CD4-positive, alpha-beta T cell (primary cell): ENCODE results near the gene SOS2. TPM values are rescaled to one million over a fixed set of nuclear protein-coding genes. Genes with fewer than 3 reads are reported as not detected.

Experiments
- ATAC-seq: fragments of 200-7000 bp; cut with Tn5 transposase; one replicate; pipeline ENCODE4 v1.10.0; 2022; ENCODE audit warnings: mild to moderate bottlenecking; ENCODE audit not compliant: poor library complexity
- CTCF ChIA-PET: fragments of 350-600 bp; sonication (Branson Sonifier 250); formaldehyde crosslinking; loops from one replicate; lab custom pipeline; 2021; ENCODE audit warnings: antibody characterized with exemption, inconsistent platforms; lab: Charles Lee
- POLR2A ChIA-PET: fragments of 350-600 bp; sonication (Branson Sonifier 250); formaldehyde crosslinking; loops from one replicate; lab custom pipeline; 2021; ENCODE audit warnings: antibody characterized with exemption, inconsistent platforms; lab: Charles Lee
- DNase-seq, 14 experiments: peaks; one replicate each; pipeline ENCODE4 v3.0.0-alpha.2; 2013 to 2020; ENCODE audit warnings: mixed read lengths in 2 of 14
- H3K27ac ChIP-seq, 2 donors: one replicate each; pipeline versions ENCODE4 v1.5.1 to v1.7.0; 2013; ENCODE audit warnings: low read length in 2 of 2, low read depth in 1 of 2, mild to moderate bottlenecking in 1 of 2
- H3K27me3 ChIP-seq, 2 experiments: 1 replicate in 1 of 2; 2 replicates in 1 of 2; pipeline versions ENCODE4 v1.6.1 to v1.7.0; 2013; ENCODE audit warnings: low read length in 2 of 2, control low read depth in 1 of 2, mild to moderate bottlenecking in 1 of 2, moderate library complexity in 1 of 2; ENCODE audit not compliant: insufficient read depth in 2 of 2, control insufficient read depth in 1 of 2
- H3K36me3 ChIP-seq: one replicate; pipeline ENCODE4 v1.6.1; 2013; ENCODE audit warnings: low read length, control low read depth; ENCODE audit not compliant: insufficient read depth
- H3K4me1 ChIP-seq: one replicate; pipeline ENCODE4 v1.6.1; 2013; ENCODE audit warnings: low read length, control low read depth; ENCODE audit not compliant: insufficient read depth
- H3K4me3 ChIP-seq: one replicate; pipeline ENCODE4 v1.5.1; 2013; ENCODE audit warnings: mild to moderate bottlenecking, low read length, moderate library complexity
- H3K9me3 ChIP-seq, 2 experiments: 1 replicate in 1 of 2; 2 replicates in 1 of 2; pipeline versions ENCODE4 v1.6.1 to v1.7.0; 2013; ENCODE audit warnings: low read length in 2 of 2, mild to moderate bottlenecking in 2 of 2, control low read depth in 1 of 2, moderate library complexity in 1 of 2; ENCODE audit not compliant: control insufficient read depth in 1 of 2, insufficient read depth in 1 of 2
- H3K27ac Mint-ChIP-seq: one replicate; pipeline ENCODE4 v1.8.0; 2020; ENCODE audit warnings: mixed read lengths
- H3K27me3 Mint-ChIP-seq: one replicate; pipeline ENCODE4 v1.8.0; 2021; ENCODE audit warnings: mixed read lengths
- H3K36me3 Mint-ChIP-seq: one replicate; pipeline ENCODE4 v1.8.0; 2021; ENCODE audit warnings: low read depth, mixed read lengths
- H3K4me1 Mint-ChIP-seq: one replicate; pipeline ENCODE4 v1.8.0; 2021; ENCODE audit warnings: low read depth, mixed read lengths
- H3K4me3 Mint-ChIP-seq: one replicate; pipeline ENCODE4 v1.8.0; 2020; ENCODE audit warnings: mild to moderate bottlenecking, mixed read lengths
- H3K9me3 Mint-ChIP-seq: one replicate; pipeline ENCODE4 v1.8.0; 2020; ENCODE audit warnings: mixed read lengths
- CTCF ChIP-seq: fragments of 200-600 bp; IDR thresholded peaks from one replicate; pipeline ENCODE4 v1.8.0; 2022; ENCODE audit warnings: antibody characterized with exemption, mild to moderate bottlenecking
- intact Hi-C, 2 experiments: fragments of 100-400 bp; cut with DNase I in 1 of 2; cut with micrococcal nuclease in 1 of 2; formaldehyde crosslinking; loops; one replicate each; pipeline versions ENCODE4 v1.15.1 to v1.9.0; 2023 to 2025; cut with DNase I, micrococcal nuclease
- total RNA-seq, 174 experiments: library from RNA in 2 of 174; stranded (reverse) in 2 of 174; gene quantifications; one replicate each; pipeline ENCODE4 v1.2.3 and lab custom pipeline; 2021 to 2026

SOS2 gene
- total RNA-seq, 2 experiments from 2014 or later = 53.8 to 56.7 TPM

- Histone ChIP-seq H3K9me3 (no peaks in the 10 kb centered on the region), H3K27ac (no peak overlapping the region), H3K4me1 (peaks cover 20% of the 10 kb centered on the region), H3K27me3 (no peaks in the 10 kb centered on the region), H3K4me3 (no peak overlapping the region), H3K36me3 (no peaks in the 10 kb centered on the region)
- Mint-ChIP-seq H3K27ac (no peak overlapping the region), H3K36me3 (peaks cover 7% of the 10 kb centered on the region), H3K4me3 (peak overlapping the region; percentile 6), H3K27me3 (no peaks in the 10 kb centered on the region), H3K4me1 (peaks cover 71% of the 10 kb centered on the region), H3K9me3 (no peaks in the 10 kb centered on the region)
- ATAC-seq = no peak
- TF ChIP-seq CTCF = no peak
- no peak for DNase-seq
- intact Hi-C loops = no loop called here
- ChIA-PET POLR2A (interaction anchor here (1.0 kb wide), 1 partner anchor 21 kb away, joined by 3 read pairs; no protein-coding TSS in a partner anchor), CTCF (interaction anchor here (1.0 kb wide), 1 partner anchor 367 kb away, joined by 3 read pairs; no protein-coding TSS in a partner anchor)
Observed at GRCh38 chr14:50228313-50228712, 3.1 kb downstream of the SOS2 start.

GRCh38 chr14:50225974-50226297, 5.4 kb downstream of the SOS2 start:
- ChIA-PET POLR2A (interaction anchor here (0.7 to 1.0 kb wide), 2 partner anchors 34 to 240 kb away, joined by 3 read pairs; no protein-coding TSS in a partner anchor), CTCF (interaction anchor here (1.1 kb wide), 1 partner anchor 111 kb away, joined by 5 read pairs; no protein-coding TSS in a partner anchor)
- H3K4me3 ChIP-seq = no peak overlapping the region
- no peaks in the 10 kb centered on the region for H3K9me3 Mint-ChIP-seq
- H3K27ac Mint-ChIP-seq = peak overlapping the region; percentile 72
- intact Hi-C loops = no loop called here
- peaks cover 15% of the 10 kb centered on the region for H3K4me1 ChIP-seq
- H3K9me3 ChIP-seq = no peaks in the 10 kb centered on the region
- peaks cover 17% of the 10 kb centered on the region for H3K36me3 Mint-ChIP-seq
- no peaks in the 10 kb centered on the region for H3K27me3 Mint-ChIP-seq
- no peaks in the 10 kb centered on the region for H3K36me3 ChIP-seq
- H3K4me1 Mint-ChIP-seq = peaks cover 77% of the 10 kb centered on the region
- peak overlapping the region; percentile 28 for H3K4me3 Mint-ChIP-seq
- H3K27ac ChIP-seq = no peak overlapping the region
- no peak for TF ChIP-seq CTCF
- DNase-seq (peak in 3 of 14 experiments; percentile 19 to 37 (median 23)), ATAC-seq (no peak)
- no peaks in the 10 kb centered on the region for H3K27me3 ChIP-seq

- ATAC-seq = no peak
- no peaks in the 10 kb centered on the region for H3K27me3 Mint-ChIP-seq
- no peaks in the 10 kb centered on the region for H3K36me3 ChIP-seq
- ChIA-PET CTCF (interaction anchor here (0.6 to 1.1 kb wide), 4 partner anchors 111 to 1831 kb away, joined by 3 to 5 read pairs (median 4); partner anchors contain the start of gene NEMF), POLR2A (interaction anchor here (0.7 kb wide), 2 partner anchors 240 to 458 kb away, joined by 3 read pairs; partner anchors contain the start of gene KLHDC2)
- no peak for TF ChIP-seq CTCF
- no peak overlapping the region for H3K4me3 Mint-ChIP-seq
- H3K36me3 Mint-ChIP-seq = peaks cover 12% of the 10 kb centered on the region
- H3K9me3 ChIP-seq = no peaks in the 10 kb centered on the region
- H3K27ac ChIP-seq = no peak overlapping the region
- H3K4me1 ChIP-seq = peaks cover 15% of the 10 kb centered on the region
- intact Hi-C loops = no loop called here
- H3K9me3 Mint-ChIP-seq = no peaks in the 10 kb centered on the region
- peak overlapping the region; percentile 72 for H3K27ac Mint-ChIP-seq
- no peak for DNase-seq
- peaks cover 76% of the 10 kb centered on the region for H3K4me1 Mint-ChIP-seq
- no peak overlapping the region for H3K4me3 ChIP-seq
- no peaks in the 10 kb centered on the region for H3K27me3 ChIP-seq
Observed at GRCh38 chr14:50225067-50225973, 6.1 kb downstream of the SOS2 start.
